Measurements from ENCODE around the gene TFR2. TPM values are rescaled to one million over a fixed set of nuclear protein-coding genes. Genes with fewer than 3 reads are reported as not detected.
"Not testable (repeated sequence)": the region's sequence is repeated elsewhere in the genome, so short reads cannot be mapped to it uniquely, and the experiment has no call there.

Gene TFR2
- total and polyA plus RNA-seq, 2 of the 4 experiments (the other 2 are of a cell fraction), result 0.18 to 0.50 TPM

GRCh38 chr7:100670074-100670473 is 28.7 kb upstream of the TFR2 start:
- no peak overlapping the region for H3K27ac ChIP-seq (ENCODE audit: insufficient read depth, low read length)
- no peak overlapping the region for H4K91ac ChIP-seq (ENCODE audit: insufficient read depth, low read depth, low read length)
- TF ChIP-seq MXI1 (IDR thresholded peaks at IDR 0.05; ENCODE audit: borderline replicate concordance, low read depth, low read length) (no peak), CTCF (conservative IDR thresholded peaks at IDR 0.05; ENCODE audit: low read depth, low read length) (no peak), SMC3 (IDR thresholded peaks at IDR 0.05; ENCODE audit: low read depth, low read length) (no peak)
- dilution Hi-C loops (cut with HindIII; ENCODE audit: low sequenced_read_pairs, unreplicated experiment) (no loop called here), in situ Hi-C loops (cut with MboI; ENCODE audit: low sequenced_read_pairs) (loop anchor here (10.0 kb wide), 1 partner anchor 195 kb away; the partner anchor contains the start of gene TSC22D4), intact Hi-C loops (cut with micrococcal nuclease) (no loop called here)
- DNase-seq (no peak), ATAC-seq (ENCODE audit: low read depth) (no peak)
- H3K56ac ChIP-seq (ENCODE audit: extremely low read depth, insufficient read depth, low read length), result no peak overlapping the region
- no peak overlapping the region for H2AK5ac ChIP-seq (ENCODE audit: low read depth, low read length)
- no peak overlapping the region for H3K4ac ChIP-seq (ENCODE audit: low read depth, low read length)
- no peak overlapping the region for H3K14ac ChIP-seq (replicated peaks; ENCODE audit: low read depth, low read length)
- no peak overlapping the region for H2AK9ac ChIP-seq (replicated peaks; ENCODE audit: low read depth, low read length, poor library complexity)
- no peak overlapping the region for H3K4me3 ChIP-seq (ENCODE audit: insufficient read depth, low read depth, low read length)
- H2AFZ ChIP-seq (replicated peaks; ENCODE audit: low read length, poor library complexity), result no peak overlapping the region
- H2BK20ac ChIP-seq (ENCODE audit: low read depth, low read length), result no peak overlapping the region
- no peak overlapping the region for H3K4me2 ChIP-seq (ENCODE audit: low read depth, low read length)
- no peaks in the 10 kb centered on the region for H3K36me3 ChIP-seq (ENCODE audit: control insufficient read depth, insufficient read depth, low read length)
- peaks cover 4% of the 10 kb centered on the region; the same call in 1 of the 2 replicates for H4K20me1 ChIP-seq (ENCODE audit: insufficient read depth, low read length)
- 0 out of 2 replicates have a peak, but pooled peaks cover 2% of the 10 kb centered on the region for H3K9me1 ChIP-seq (ENCODE audit: insufficient read depth, low read length)
- no peaks in the 10 kb centered on the region; the same call in 1 of the 2 replicates for H3K27me3 ChIP-seq (ENCODE audit: control insufficient read depth, insufficient read depth, low read length)
- no TSS peak for BruUV-seq (replicated peaks)
- no peak overlapping the region for H2BK5ac ChIP-seq (ENCODE audit: low read depth, low read length, poor library complexity, severe bottlenecking)
- no peaks in the 10 kb centered on the region for H3K79me1 ChIP-seq (ENCODE audit: low read depth in 1 of 2, low read length in 2 of 2)
- no peak overlapping the region for H3K18ac ChIP-seq (ENCODE audit: low read depth, low read length)
- CTCF ChIA-PET, result no interaction called here
- H3K4me1 ChIP-seq (ENCODE audit: control insufficient read depth, insufficient read depth, low read length), result no peaks in the 10 kb centered on the region
- no peak overlapping the region for H4K8ac ChIP-seq (ENCODE audit: low read depth in 2 of 2, low read length in 2 of 2)
- no CpG with 5 or more reads among the region's 8 CpGs for WGBS, 2 experiments (ENCODE audit: extremely low coverage in 2 of 2, insufficient read length in 1 of 2)
- H2BK15ac ChIP-seq (ENCODE audit: low read depth, low read length), result no peak overlapping the region
- no peak overlapping the region for H3K9ac ChIP-seq (ENCODE audit: low read depth, low read length)
- H3K9me3 ChIP-seq (ENCODE audit: control insufficient read depth, insufficient read depth, low read length), result no peaks in the 10 kb centered on the region
- no peak overlapping the region for H2BK120ac ChIP-seq (ENCODE audit: low read depth, low read length)
- POLR2A ChIA-PET (ENCODE audit: unreplicated experiment), result no interaction called here
- H3K23ac ChIP-seq (ENCODE audit: low read depth, low read length), result no peak overlapping the region
- H4K5ac ChIP-seq (ENCODE audit: low read depth, low read length), result no peak overlapping the region

DNA sequence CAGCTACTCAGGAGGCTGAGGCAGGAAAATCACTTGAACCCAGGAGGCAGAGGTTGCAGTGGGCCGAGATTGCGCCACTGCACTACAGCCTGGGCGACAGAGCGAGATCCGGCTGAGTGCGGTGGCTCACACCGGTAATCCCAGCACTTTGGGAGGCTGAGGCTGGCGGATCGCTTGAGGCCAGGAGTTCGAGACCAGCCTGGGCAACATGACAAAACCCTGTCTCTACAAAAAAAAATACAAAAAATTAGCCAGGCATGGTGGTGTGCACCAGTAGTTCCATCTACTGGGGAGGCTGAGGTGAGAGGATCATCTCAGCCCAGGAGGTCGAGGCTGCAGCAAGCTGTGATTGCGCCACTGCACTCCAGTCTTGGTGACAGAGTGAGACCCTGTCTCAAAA is 27.8 kb upstream of the TFR2 start:
- H2AK5ac ChIP-seq (ENCODE audit: low read depth, low read length); H3K4me1 ChIP-seq (ENCODE audit: control insufficient read depth, insufficient read depth, low read length); H3K79me1 ChIP-seq (ENCODE audit: low read depth in 1 of 2, low read length in 2 of 2); CTCF ChIA-PET; H2BK5ac ChIP-seq (ENCODE audit: low read depth, low read length, poor library complexity, severe bottlenecking); BruUV-seq (replicated peaks); H3K27ac ChIP-seq (ENCODE audit: insufficient read depth, low read length); H3K4ac ChIP-seq (ENCODE audit: low read depth, low read length); H3K9me3 ChIP-seq (ENCODE audit: control insufficient read depth, insufficient read depth, low read length); H3K9me1 ChIP-seq (ENCODE audit: insufficient read depth, low read length); H2BK15ac ChIP-seq (ENCODE audit: low read depth, low read length); dilution Hi-C loops (cut with HindIII; ENCODE audit: low sequenced_read_pairs, unreplicated experiment); H2BK120ac ChIP-seq (ENCODE audit: low read depth, low read length); ATAC-seq (ENCODE audit: low read depth); H3K4me2 ChIP-seq (ENCODE audit: low read depth, low read length); H4K5ac ChIP-seq (ENCODE audit: low read depth, low read length); DNase-seq; H2AFZ ChIP-seq (replicated peaks; ENCODE audit: low read length, poor library complexity); H4K8ac ChIP-seq (ENCODE audit: low read depth in 2 of 2, low read length in 2 of 2); intact Hi-C loops (cut with micrococcal nuclease); H3K56ac ChIP-seq (ENCODE audit: extremely low read depth, insufficient read depth, low read length); H3K36me3 ChIP-seq (ENCODE audit: control insufficient read depth, insufficient read depth, low read length); H4K91ac ChIP-seq (ENCODE audit: insufficient read depth, low read depth, low read length); POLR2A ChIA-PET (ENCODE audit: unreplicated experiment); H3K4me3 ChIP-seq (ENCODE audit: insufficient read depth, low read depth, low read length); H3K23ac ChIP-seq (ENCODE audit: low read depth, low read length); H3K18ac ChIP-seq (ENCODE audit: low read depth, low read length); H2BK20ac ChIP-seq (ENCODE audit: low read depth, low read length); H3K27me3 ChIP-seq (ENCODE audit: control insufficient read depth, insufficient read depth, low read length); H3K14ac ChIP-seq (replicated peaks; ENCODE audit: low read depth, low read length); H4K20me1 ChIP-seq (ENCODE audit: insufficient read depth, low read length); H2AK9ac ChIP-seq (replicated peaks; ENCODE audit: low read depth, low read length, poor library complexity); H3K9ac ChIP-seq (ENCODE audit: low read depth, low read length): not testable (repeated sequence)
- in situ Hi-C loops (cut with MboI; ENCODE audit: low sequenced_read_pairs), result loop anchor here (5.0 kb wide), 1 partner anchor 102 kb away; no protein-coding TSS in a partner anchor
- WGBS, 2 experiments (ENCODE audit: extremely low coverage in 2 of 2, insufficient read length in 1 of 2), result 87% methylated on average over 3 of the region's 12 CpGs; no CpG with 5 or more reads in 1 of the 2 experiments

Data from IMR-90 (cell line).